Measurements from ENCODE around the gene CDH2. TPM values are rescaled to one million over a fixed set of nuclear protein-coding genes. Genes with fewer than 3 reads are reported as not detected.

The CDH2 gene
- total RNA-seq, 4 donors from 2014 or later: 0.13 to 0.95 (median 0.64) TPM

GRCh38 chr18:28045880-28046279 is 131.1 kb downstream of the CDH2 start:
- DNase-seq (ENCODE audit: low spot score in 2 of 2): no peak
- TF ChIP-seq, protein P1, sequence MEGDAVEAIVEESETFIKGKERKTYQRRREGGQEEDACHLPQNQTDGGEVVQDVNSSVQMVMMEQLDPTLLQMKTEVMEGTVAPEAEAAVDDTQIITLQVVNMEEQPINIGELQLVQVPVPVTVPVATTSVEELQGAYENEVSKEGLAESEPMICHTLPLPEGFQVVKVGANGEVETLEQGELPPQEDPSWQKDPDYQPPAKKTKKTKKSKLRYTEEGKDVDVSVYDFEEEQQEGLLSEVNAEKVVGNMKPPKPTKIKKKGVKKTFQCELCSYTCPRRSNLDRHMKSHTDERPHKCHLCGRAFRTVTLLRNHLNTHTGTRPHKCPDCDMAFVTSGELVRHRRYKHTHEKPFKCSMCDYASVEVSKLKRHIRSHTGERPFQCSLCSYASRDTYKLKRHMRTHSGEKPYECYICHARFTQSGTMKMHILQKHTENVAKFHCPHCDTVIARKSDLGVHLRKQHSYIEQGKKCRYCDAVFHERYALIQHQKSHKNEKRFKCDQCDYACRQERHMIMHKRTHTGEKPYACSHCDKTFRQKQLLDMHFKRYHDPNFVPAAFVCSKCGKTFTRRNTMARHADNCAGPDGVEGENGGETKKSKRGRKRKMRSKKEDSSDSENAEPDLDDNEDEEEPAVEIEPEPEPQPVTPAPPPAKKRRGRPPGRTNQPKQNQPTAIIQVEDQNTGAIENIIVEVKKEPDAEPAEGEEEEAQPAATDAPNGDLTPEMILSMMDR (IDR thresholded peaks at IDR 0.05): no peak
- no peak for TF ChIP-seq POLR2A (IDR thresholded peaks at IDR 0.05)
- H3K4me3 ChIP-seq (ENCODE audit: low read depth, poor library complexity, severe bottlenecking): no peak overlapping the region
- WGBS, 2 donors: 76 to 86% methylated on average over 3 of the region's 3 CpGs
- intact Hi-C loops (cut with DNase I; ENCODE audit: low total_unique reads): no loop called here

DNA sequence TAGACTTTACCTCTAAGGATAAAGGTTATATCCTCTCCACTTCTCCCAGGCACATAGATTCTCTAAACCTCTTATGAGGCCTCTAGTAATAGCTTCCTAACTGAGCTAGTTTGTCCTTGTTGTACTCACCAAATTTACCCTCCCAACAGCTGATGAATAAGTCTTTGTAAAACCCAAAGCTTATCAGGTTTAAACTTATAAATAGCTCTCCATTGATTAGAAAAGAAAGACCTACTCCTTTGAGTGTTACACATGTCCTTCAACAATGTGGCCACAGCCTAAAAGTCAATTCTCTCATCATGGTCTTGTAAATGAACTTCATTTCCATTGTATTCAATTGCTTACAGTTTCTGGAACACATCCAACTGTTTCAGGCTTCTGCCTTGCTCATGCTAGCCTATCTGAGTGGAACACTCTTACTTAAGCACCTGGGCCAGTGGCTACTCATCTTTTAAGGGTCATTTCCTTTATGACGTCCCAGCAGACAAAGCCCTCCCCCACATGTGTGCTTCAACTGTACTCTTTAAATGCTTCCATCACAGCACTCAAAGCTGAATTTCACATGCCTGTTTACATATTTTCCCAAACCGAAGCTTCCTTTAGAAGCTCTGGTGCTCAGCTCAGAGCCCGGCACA is 131.6 kb downstream of the CDH2 start:
- 61 to 62% methylated on average over 3 of the region's 3 CpGs for WGBS, 2 donors
- no peak for TF ChIP-seq POLR2A (IDR thresholded peaks at IDR 0.05)
- TF ChIP-seq, protein P1 (IDR thresholded peaks at IDR 0.05): no peak
- no peak for DNase-seq (ENCODE audit: low spot score in 2 of 2)
- intact Hi-C loops (cut with DNase I; ENCODE audit: low total_unique reads): no loop called here
- H3K4me3 ChIP-seq (ENCODE audit: low read depth, poor library complexity, severe bottlenecking): no peak overlapping the region

DNA sequence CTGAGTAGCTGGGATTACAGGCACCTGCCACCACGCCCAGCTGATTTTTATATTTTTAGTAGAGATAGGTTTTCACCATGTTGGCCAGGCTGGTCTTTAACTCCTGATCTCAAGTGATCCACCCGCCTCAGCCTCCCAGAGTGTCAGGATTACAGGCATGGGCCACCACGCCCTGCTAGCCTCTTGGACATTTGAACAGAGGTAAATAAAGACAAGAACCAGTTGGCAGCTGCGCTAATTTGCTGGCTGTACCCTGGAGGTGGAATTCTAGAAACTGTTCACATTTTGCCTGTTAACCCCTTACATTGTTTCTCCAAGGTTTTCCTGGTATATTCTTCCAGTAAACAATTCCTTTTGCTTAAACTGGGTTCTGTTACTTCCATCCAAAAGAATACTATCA is 132.9 kb downstream of the CDH2 start:
- TF ChIP-seq, protein P1 (IDR thresholded peaks at IDR 0.05): no peak
- TF ChIP-seq POLR2A (IDR thresholded peaks at IDR 0.05): no peak
- 87 to 93% methylated on average over 4 of the region's 4 CpGs for WGBS, 2 donors
- DNase-seq (ENCODE audit: low spot score in 2 of 2): no peak
- H3K4me3 ChIP-seq (ENCODE audit: low read depth, poor library complexity, severe bottlenecking): no peak overlapping the region
- intact Hi-C loops (cut with DNase I; ENCODE audit: low total_unique reads): no loop called here

DNA sequence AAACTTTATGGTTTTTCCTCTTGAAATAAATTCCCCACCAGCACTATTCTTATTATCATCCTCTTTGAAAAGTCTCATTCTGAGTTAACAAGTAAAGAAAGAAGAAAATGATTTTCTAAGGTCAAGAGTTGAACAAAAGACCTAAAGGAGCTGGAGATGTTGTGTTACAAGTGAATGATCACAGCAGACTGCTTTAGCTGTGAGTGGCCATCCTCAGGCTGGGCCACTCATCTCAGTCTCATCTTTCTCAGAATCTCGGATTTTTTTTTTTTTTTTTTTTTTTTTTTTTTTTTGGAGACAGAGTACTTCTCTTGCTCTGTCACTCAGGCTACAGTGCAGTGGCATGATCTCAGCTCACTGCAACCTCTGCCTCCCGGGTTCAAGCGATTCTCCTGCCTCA is 133.3 kb downstream of the CDH2 start:
- intact Hi-C loops (cut with DNase I; ENCODE audit: low total_unique reads): no loop called here
- DNase-seq (ENCODE audit: low spot score in 2 of 2): no peak
- 84 to 87% methylated on average over 3 of the region's 3 CpGs for WGBS, 2 donors
- no peak for TF ChIP-seq POLR2A (IDR thresholded peaks at IDR 0.05)
- TF ChIP-seq, protein P1 (IDR thresholded peaks at IDR 0.05): no peak
- H3K4me3 ChIP-seq (ENCODE audit: low read depth, poor library complexity, severe bottlenecking): no peak overlapping the region

- WGBS, 2 donors: 58 to 73% methylated on average over 5 of the region's 5 CpGs
- no peak for TF ChIP-seq POLR2A (IDR thresholded peaks at IDR 0.05)
- TF ChIP-seq, protein P1 (IDR thresholded peaks at IDR 0.05): no peak
- intact Hi-C loops (cut with DNase I; ENCODE audit: low total_unique reads): no loop called here
- DNase-seq (ENCODE audit: low spot score in 2 of 2): no peak
- no peak overlapping the region for H3K4me3 ChIP-seq (ENCODE audit: low read depth, poor library complexity, severe bottlenecking)
These were observed 135.6 kb downstream of the CDH2 start for GRCh38 chr18:28041366-28041765.

- no peak for DNase-seq (ENCODE audit: low spot score in 2 of 2)
- TF ChIP-seq, protein P1 (IDR thresholded peaks at IDR 0.05): no peak
- no peak for TF ChIP-seq POLR2A (IDR thresholded peaks at IDR 0.05)
- intact Hi-C loops (cut with DNase I; ENCODE audit: low total_unique reads): no loop called here
- H3K4me3 ChIP-seq (ENCODE audit: low read depth, poor library complexity, severe bottlenecking): no peak overlapping the region
These were observed 136.2 kb downstream of the CDH2 start for GRCh38 chr18:28040716-28041115.

Measured in lower leg skin (tissue), 4 donors.